Breast epithelium (tissue), 3 donors: ENCODE data around the gene SLCO4A1.

Source experiments
- POLR2A ChIP-seq: fragments of 450-650 bp; IDR thresholded peaks from one replicate; pipeline ENCODE4 v1.6.1; 2016; ENCODE audit warnings: antibody characterized with exemption, mild to moderate bottlenecking, moderate library complexity
- TF ChIP-seq, protein P1 (sequence below), 3 donors: fragments of 450-650 bp; IDR thresholded peaks; one replicate each; pipeline ENCODE4 v1.5.1; 2016 to 2017; ENCODE audit warnings: antibody characterized with exemption in 3 of 3, mild to moderate bottlenecking in 3 of 3, moderate library complexity in 3 of 3

- TF ChIP-seq, protein P1, sequence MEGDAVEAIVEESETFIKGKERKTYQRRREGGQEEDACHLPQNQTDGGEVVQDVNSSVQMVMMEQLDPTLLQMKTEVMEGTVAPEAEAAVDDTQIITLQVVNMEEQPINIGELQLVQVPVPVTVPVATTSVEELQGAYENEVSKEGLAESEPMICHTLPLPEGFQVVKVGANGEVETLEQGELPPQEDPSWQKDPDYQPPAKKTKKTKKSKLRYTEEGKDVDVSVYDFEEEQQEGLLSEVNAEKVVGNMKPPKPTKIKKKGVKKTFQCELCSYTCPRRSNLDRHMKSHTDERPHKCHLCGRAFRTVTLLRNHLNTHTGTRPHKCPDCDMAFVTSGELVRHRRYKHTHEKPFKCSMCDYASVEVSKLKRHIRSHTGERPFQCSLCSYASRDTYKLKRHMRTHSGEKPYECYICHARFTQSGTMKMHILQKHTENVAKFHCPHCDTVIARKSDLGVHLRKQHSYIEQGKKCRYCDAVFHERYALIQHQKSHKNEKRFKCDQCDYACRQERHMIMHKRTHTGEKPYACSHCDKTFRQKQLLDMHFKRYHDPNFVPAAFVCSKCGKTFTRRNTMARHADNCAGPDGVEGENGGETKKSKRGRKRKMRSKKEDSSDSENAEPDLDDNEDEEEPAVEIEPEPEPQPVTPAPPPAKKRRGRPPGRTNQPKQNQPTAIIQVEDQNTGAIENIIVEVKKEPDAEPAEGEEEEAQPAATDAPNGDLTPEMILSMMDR (IDR thresholded peaks at IDR 0.05) = no peak
- TF ChIP-seq POLR2A = no peak
Observed at GRCh38 chr20:62706344-62706743, 64.0 kb downstream of the SLCO4A1 start.
